Lung (tissue), 12 donors: Measurements from ENCODE around the gene STK40. TPM values are rescaled to one million over a fixed set of nuclear protein-coding genes. Genes with fewer than 3 reads are reported as not detected.
A peak's percentile ranks its signal among the peaks of the same experiment; 100 is the strongest.

Experiments
- ATAC-seq: fragments of 200-7000 bp; cut with Tn5 transposase; one replicate; pipeline ENCODE4 v1.9.1; 2020; ENCODE audit warnings: moderate number of reproducible peaks; ENCODE audit not compliant: insufficient read depth, low FRiP score
- DNase-seq, 3 donors: peaks; one replicate each; pipeline ENCODE4 v3.0.0-alpha.2; 2013 to 2017
- H3K27ac ChIP-seq, 2 donors: one replicate each; pipeline ENCODE4 v1.5.1; 2013; ENCODE audit warnings: mild to moderate bottlenecking in 2 of 2, moderate library complexity in 2 of 2, control low read depth in 1 of 2, inconsistent platforms in 1 of 2, low read depth in 1 of 2, low read length in 1 of 2
- H3K27me3 ChIP-seq, 3 donors: one replicate each; pipeline ENCODE4 v1.5.1; 2013; ENCODE audit warnings: low read length in 2 of 3; ENCODE audit not compliant: control insufficient read depth in 3 of 3, insufficient read depth in 3 of 3
- H3K36me3 ChIP-seq, 4 donors: one replicate each; pipeline ENCODE4 v1.5.1; 2013; ENCODE audit warnings: low read length in 4 of 4, mild to moderate bottlenecking in 1 of 4, moderate library complexity in 1 of 4; ENCODE audit not compliant: control insufficient read depth in 4 of 4, insufficient read depth in 4 of 4
- H3K4me1 ChIP-seq, 5 donors: one replicate each; pipeline ENCODE4 v1.5.1; 2013; ENCODE audit warnings: low read length in 5 of 5, mild to moderate bottlenecking in 2 of 5, moderate library complexity in 1 of 5; ENCODE audit not compliant: control insufficient read depth in 5 of 5, insufficient read depth in 5 of 5
- H3K4me3 ChIP-seq: one replicate; pipeline ENCODE4 v1.5.1; 2013; ENCODE audit warnings: mild to moderate bottlenecking, control low read depth, moderate library complexity
- H3K9ac ChIP-seq, 2 donors: one replicate each; pipeline ENCODE4 v1.5.1; 2013; ENCODE audit warnings: low read length in 2 of 2, control low read depth in 1 of 2; ENCODE audit not compliant: insufficient read depth in 1 of 2
- H3K9me3 ChIP-seq, 4 donors: one replicate each; pipeline ENCODE4 v1.5.1; 2013; ENCODE audit warnings: low read length in 3 of 4, mild to moderate bottlenecking in 1 of 4, moderate library complexity in 1 of 4; ENCODE audit not compliant: control insufficient read depth in 4 of 4, insufficient read depth in 3 of 4
- WGBS, 2 donors: extraction: QIAGEN DNeasy Blood & Tissue Kit; methylation state at CpG; one replicate each; pipeline ENCODE4 v1.1.7; 2013; 5-methylcytosine and 5-hydroxymethylcytosine counted together
- polyA plus RNA-seq, 2 donors: library from polyadenylated mRNA; stranded (reverse); fragments of 200-250 nt; gene quantifications; one replicate each; pipeline ENCODE4 v1.2.1, GENCODE V29; 2013
- total RNA-seq, 2 donors: library from RNA; depleted of rRNA in 1 of 2; stranded (reverse); fragments of >200 nt in 1 of 2; gene quantifications; one replicate each; pipeline ENCODE4 v1.2.1, GENCODE V29; 2014 to 2021
- TF ChIP-seq, protein P1 (sequence below): IDR thresholded peaks from 2 replicates; pipeline ENCODE4 v1.5.1; 2012; ENCODE audit warnings: mild to moderate bottlenecking; ENCODE audit errors: control extremely low read depth, extremely low read depth
- donor health status: control.
- donor health status: control.
- donor health status: Bipolar disorder and iron deficiency.
- donor health status: healthy.
- donor health status: DM: yes; HTN: yes; CAD: no.

STK40 gene
- total and polyA plus RNA-seq, 4 donors, result 25.4 to 82.9 (median 48.7) TPM

DNA sequence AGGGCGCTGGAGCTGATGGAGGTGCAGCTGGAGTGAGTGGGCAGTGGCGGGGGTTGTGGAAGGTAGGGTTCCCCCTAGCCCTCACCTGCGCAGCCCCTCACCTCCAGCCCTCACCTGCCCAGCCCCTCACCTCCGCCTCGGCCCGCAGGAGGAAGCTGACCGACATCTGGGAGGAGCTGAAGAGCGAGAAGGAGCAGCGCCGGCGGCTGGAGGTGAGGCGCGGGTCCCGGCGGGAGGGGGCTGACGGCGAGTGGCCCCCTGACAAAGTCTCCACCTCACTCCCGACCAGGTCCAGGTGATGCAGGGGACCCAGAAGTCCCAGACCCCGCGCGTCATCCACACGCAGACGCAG, 65.0 kb downstream of the STK40 start:
- Histone ChIP-seq H3K36me3 (peaks cover 0 to 7% (median 3%) of the 10 kb centered on the region in 4 donors), H3K27me3 (no peaks in the 10 kb centered on the region), H3K27ac (peak overlapping the region in 1 of 2 donors; percentile 78), H3K9me3 (no peaks in the 10 kb centered on the region), H3K9ac (no peak overlapping the region), H3K4me3 (peak overlapping the region; percentile 25), H3K4me1 (peaks cover 0 to 41% (median 19%) of the 10 kb centered on the region in 5 donors)
- no peak for ATAC-seq
- DNase-seq, result no peak
- TF ChIP-seq, protein P1, sequence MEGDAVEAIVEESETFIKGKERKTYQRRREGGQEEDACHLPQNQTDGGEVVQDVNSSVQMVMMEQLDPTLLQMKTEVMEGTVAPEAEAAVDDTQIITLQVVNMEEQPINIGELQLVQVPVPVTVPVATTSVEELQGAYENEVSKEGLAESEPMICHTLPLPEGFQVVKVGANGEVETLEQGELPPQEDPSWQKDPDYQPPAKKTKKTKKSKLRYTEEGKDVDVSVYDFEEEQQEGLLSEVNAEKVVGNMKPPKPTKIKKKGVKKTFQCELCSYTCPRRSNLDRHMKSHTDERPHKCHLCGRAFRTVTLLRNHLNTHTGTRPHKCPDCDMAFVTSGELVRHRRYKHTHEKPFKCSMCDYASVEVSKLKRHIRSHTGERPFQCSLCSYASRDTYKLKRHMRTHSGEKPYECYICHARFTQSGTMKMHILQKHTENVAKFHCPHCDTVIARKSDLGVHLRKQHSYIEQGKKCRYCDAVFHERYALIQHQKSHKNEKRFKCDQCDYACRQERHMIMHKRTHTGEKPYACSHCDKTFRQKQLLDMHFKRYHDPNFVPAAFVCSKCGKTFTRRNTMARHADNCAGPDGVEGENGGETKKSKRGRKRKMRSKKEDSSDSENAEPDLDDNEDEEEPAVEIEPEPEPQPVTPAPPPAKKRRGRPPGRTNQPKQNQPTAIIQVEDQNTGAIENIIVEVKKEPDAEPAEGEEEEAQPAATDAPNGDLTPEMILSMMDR, result no peak
- WGBS, 2 donors, result 18 to 26% methylated on average over 22 to 23 of the region's 23 CpGs

DNA sequence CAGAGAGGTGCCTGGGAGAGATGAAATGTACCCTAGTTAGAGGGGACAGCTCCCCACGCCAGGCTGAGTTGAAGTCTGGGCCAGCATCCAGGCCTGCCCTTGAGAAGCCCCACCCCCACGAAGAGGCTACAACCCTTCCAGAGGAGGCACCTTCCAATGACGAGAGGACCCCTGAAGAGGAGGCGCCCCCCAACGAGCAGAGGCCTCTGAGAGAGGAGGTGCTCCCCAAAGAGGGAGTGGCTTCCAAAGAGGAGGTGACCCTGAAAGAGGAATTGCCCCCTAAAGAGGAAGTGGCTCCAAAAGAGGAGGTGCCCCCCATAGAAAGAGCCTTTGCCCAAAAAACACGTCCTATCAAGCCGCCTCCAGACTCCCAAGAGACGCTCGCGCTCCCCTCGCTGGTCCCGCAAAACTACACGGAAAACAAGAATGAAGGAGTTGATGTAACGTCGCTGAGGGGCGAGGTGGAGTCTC, 65.4 kb downstream of the STK40 start:
- Histone ChIP-seq H3K27ac (peak overlapping the region in 1 of 2 donors; percentile 78), H3K4me3 (no peak overlapping the region), H3K9ac (no peak overlapping the region), H3K9me3 (no peaks in the 10 kb centered on the region), H3K4me1 (peaks cover 0 to 45% (median 19%) of the 10 kb centered on the region in 5 donors), H3K27me3 (no peaks in the 10 kb centered on the region), H3K36me3 (peaks cover 0 to 7% (median 3%) of the 10 kb centered on the region in 4 donors)
- ATAC-seq (no peak), DNase-seq (peak; percentile 49 to 63 (median 50))
- TF ChIP-seq, protein P1, result no peak
- 16 to 36% methylated on average over 16 of the region's 16 CpGs for WGBS, 2 donors

DNA sequence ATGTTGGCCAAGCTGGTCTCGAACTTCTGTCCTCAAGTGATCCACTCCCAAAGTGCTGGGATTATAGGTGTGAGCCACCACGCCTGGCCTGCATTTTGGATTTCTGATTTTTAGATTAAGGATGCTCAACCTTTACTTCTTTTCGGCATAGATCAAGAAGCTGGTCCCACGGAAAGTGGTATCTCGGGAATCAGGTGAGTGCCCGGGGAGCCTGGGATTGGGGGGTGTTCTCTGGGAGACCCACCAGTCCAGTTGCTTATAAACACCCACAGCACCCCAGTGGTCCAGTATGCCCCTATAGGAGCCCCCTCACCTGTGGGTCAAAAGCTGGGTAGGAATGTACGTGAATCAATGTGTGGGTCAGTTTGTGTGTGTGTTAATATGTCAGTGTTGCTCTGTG, 76.3 kb downstream of the STK40 start:
- no peaks in the 10 kb centered on the region for H3K9me3 ChIP-seq
- WGBS, 2 donors, result 98 to 99% methylated on average over 7 of the region's 7 CpGs
- TF ChIP-seq, protein P1, result no peak

More for the DNA sequence above, 76.3 kb downstream of the STK40 start:
- Histone ChIP-seq H3K27ac (no peak overlapping the region), H3K27me3 (no peaks in the 10 kb centered on the region), H3K4me3 (no peak overlapping the region), H3K36me3 (peaks cover 0 to 2% (median 0%) of the 10 kb centered on the region in 4 donors), H3K9ac (no peak overlapping the region), H3K4me1 (peaks cover 0 to 15% (median 3%) of the 10 kb centered on the region in 5 donors)
- ATAC-seq (no peak), DNase-seq (no peak)
